GM20000 (cell line): ENCODE results near the gene MYRFL.

ENCODE experiments used
- DNase-seq: peaks from one replicate; pipeline ENCODE4 v3.0.0; 2012; ENCODE audit warnings: low spot score
- TF ChIP-seq, protein P1 (sequence below): IDR thresholded peaks from 2 replicates; pipeline ENCODE4 v1.5.1; 2012; ENCODE audit warnings: mild to moderate bottlenecking, control low read depth; ENCODE audit errors: extremely low read depth, missing control alignments

The MYRFL gene

DNA sequence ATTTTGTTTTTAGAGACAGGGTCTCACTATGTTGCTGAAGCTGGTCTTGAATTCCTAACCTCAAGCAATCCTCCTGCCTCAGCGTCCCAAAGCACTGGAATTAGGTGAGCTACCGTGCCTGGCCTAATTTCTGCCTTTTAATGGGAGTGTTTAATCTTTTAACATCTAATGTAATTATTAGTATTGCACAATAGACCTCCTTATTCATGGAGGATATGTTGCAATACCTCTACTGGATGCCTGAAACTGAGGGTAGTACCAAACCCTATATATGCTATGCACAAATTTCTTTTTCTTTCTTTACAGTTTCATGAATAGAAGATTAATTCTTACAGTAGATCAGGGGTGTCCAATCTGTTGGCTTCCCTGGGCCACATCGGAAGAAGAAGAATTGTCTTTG, 47.8 kb downstream of the MYRFL start:
- TF ChIP-seq, protein P1, sequence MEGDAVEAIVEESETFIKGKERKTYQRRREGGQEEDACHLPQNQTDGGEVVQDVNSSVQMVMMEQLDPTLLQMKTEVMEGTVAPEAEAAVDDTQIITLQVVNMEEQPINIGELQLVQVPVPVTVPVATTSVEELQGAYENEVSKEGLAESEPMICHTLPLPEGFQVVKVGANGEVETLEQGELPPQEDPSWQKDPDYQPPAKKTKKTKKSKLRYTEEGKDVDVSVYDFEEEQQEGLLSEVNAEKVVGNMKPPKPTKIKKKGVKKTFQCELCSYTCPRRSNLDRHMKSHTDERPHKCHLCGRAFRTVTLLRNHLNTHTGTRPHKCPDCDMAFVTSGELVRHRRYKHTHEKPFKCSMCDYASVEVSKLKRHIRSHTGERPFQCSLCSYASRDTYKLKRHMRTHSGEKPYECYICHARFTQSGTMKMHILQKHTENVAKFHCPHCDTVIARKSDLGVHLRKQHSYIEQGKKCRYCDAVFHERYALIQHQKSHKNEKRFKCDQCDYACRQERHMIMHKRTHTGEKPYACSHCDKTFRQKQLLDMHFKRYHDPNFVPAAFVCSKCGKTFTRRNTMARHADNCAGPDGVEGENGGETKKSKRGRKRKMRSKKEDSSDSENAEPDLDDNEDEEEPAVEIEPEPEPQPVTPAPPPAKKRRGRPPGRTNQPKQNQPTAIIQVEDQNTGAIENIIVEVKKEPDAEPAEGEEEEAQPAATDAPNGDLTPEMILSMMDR = no peak
- DNase-seq = no peak

DNA sequence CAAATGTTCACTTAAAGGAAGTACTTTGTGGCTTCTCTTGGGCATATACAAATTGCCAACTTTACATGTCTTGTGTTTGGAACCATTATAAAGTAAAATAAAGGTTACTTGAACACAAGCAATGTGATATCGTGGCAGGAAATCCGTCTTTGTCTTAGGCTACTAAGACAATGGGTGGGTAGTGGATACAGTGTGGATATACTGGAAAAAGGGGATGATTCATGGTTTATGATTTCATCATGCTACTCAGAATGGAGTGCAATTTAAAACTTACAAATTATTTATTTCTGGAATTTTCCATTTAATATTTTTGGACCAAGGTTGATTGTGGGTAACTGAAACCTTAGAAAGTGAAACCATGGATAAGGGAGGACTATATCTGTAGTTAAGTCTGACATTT, 48.4 kb downstream of the MYRFL start:
- TF ChIP-seq, protein P1 = no peak
- DNase-seq = no peak

DNA sequence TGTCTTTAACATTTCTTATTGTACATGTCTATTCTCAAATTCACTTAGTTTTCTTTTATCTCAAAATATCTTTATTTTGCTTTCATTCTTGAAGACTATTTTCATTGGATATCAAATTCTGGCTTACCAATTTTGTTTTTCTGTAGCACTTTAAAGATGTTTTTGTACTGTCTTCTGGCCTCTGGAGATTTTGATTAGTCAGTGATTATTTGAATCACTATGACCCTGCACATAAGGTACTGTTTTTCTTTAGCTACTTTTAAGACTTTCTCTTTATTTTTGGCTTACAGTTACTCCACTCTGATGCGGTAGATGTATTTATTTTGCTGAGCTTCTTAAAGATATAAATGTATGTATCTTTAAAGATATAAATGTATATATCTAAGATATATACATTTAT, 49.6 kb downstream of the MYRFL start:
- no peak for DNase-seq
- TF ChIP-seq, protein P1 = no peak

DNA sequence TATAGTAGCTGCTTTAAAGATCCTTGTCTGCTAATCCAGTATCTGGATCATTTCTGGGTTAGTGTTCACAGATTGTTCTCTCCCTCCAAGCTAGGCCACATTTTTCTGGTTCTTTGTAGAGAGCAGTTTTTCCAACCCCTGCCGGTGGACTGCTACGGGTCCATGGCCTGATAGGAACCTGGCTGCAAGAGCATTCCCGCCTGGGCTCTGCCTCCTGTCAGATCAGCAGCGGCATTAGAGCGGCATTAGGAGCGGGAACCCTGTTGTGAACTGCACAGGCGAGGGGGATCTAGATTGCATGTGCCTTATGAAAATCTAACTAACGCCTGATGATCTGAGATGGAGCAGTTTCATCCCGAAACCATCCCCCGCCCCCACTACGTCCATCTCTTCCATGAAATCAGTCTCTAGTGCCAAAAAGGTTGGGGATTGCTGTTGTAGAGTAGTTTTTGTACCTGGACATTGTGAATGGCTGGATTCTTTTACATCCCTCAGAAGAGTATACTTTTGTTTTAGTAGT, 50.4 kb downstream of the MYRFL start:
- no peak for DNase-seq
- TF ChIP-seq, protein P1 = no peak

DNA sequence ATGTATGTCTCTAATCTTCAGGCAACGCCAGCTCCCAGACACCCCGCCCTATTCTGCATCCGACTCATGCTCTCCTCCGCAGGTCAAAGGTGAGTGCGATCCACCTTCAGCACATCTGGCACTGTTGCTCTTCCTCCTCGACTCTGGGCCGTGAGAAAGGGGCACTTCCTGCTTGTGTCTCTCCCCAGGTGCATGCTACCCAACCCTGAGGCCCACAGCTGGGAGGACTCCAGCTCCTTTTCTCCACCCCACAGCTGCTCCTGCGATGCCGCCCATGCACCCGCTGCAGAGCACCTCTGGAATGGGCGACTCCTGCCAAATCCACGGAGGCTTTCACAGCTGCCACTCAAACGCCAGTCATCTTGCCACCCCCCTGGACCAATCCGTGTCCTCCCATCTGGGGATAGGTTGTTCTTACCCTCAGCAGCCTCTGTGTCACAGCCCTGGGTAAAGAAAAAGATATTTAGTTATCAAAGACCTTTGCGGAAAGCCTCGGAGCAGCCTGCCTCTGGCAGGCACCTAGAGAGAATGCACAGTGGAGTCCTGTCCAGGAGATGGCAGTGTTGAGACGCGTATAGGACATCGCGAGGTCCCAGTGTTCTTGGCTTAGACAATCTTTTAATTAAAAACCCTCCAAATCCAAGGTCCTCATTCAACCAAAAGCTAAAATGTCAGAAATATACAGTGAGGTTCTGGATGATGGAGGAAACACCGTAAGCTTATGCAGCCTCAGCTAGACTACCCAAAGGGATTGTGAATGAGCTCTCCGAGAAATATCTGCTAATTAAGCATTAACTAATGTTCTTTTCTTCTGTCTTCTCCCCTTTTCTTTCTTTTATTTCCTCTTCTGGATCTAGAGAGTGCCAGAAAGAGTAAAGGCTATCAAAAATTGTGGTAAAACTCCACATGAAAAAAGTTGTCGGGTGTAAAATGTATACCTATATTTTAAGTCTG, 54.3 kb downstream of the MYRFL start:
- peak; percentile 71 for DNase-seq
- TF ChIP-seq, protein P1 = peak; percentile 89

DNA sequence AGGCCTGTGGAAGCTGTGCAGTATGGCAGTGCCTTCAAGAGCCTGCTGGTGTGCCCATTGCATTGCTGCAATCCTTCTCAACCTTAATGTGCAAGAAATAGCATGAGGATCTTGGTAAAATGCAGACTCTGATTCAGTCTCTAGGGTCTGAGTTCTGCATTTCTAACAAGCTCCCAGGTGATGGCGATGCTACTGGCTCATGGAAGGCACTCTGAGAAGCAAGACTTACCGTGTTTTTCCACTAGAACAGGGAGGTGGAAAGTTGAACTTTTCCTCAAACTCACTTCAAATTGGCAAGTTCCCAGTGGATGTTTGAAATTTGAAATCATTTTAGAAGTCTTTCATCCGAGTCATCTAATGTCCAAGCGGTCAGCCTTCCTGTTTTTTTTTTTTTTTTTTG, 55.5 kb downstream of the MYRFL start:
- DNase-seq = no peak
- TF ChIP-seq, protein P1 = no peak

DNA sequence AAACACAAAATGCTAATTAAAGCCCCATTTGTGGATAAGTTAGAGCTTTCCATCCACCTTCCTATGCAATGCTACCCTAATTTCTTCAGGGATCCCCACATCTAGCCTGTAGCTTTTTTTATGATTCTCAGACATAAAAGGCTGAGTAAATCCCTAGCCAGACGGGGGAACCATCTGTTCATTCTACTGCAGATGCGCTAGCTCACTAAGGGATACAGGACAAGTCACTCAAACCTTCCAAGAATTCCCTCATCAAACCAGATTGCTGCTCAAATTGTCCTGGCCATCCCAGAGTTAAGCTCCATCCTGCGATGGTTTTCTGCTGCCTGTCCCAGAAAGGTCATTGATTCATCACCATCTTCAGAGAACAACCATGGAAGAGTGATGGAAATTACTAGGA, 56.7 kb downstream of the MYRFL start:
- DNase-seq = no peak
- TF ChIP-seq, protein P1 = no peak
